Measurements from ENCODE around the gene ABCG4.

The ABCG4 gene

GRCh38 chr11:119118227-119118626 is 30.6 kb upstream of the ABCG4 start:
- TF ChIP-seq, protein P1, sequence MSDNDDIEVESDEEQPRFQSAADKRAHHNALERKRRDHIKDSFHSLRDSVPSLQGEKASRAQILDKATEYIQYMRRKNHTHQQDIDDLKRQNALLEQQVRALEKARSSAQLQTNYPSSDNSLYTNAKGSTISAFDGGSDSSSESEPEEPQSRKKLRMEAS (IDR thresholded peaks at IDR 0.05), result no peak
- TF ChIP-seq YY1 (IDR thresholded peaks at IDR 0.05; ENCODE audit: low read depth) (no peak), ZBTB7A (IDR thresholded peaks at IDR 0.05; ENCODE audit: low read depth) (no peak), USF1 (IDR thresholded peaks at IDR 0.05) (no peak), TCF12 (IDR thresholded peaks at IDR 0.05; ENCODE audit: low read depth) (no peak), CREB1 (IDR thresholded peaks at IDR 0.05; ENCODE audit: low read depth) (no peak), TAF1 (IDR thresholded peaks at IDR 0.05; ENCODE audit: low read depth) (no peak), CEBPB (IDR thresholded peaks at IDR 0.05) (no peak), RAD21 (IDR thresholded peaks at IDR 0.05; ENCODE audit: low read depth) (no peak), TEAD4 (IDR thresholded peaks at IDR 0.05) (no peak), FOXM1 (IDR thresholded peaks at IDR 0.05; ENCODE audit: borderline replicate concordance, low read depth) (no peak), EP300 (IDR thresholded peaks at IDR 0.05; ENCODE audit: borderline replicate concordance) (no peak), NFIC (IDR thresholded peaks at IDR 0.05) (no peak), EGR1 (IDR thresholded peaks at IDR 0.05) (no peak)
- TF ChIP-seq, protein P2, sequence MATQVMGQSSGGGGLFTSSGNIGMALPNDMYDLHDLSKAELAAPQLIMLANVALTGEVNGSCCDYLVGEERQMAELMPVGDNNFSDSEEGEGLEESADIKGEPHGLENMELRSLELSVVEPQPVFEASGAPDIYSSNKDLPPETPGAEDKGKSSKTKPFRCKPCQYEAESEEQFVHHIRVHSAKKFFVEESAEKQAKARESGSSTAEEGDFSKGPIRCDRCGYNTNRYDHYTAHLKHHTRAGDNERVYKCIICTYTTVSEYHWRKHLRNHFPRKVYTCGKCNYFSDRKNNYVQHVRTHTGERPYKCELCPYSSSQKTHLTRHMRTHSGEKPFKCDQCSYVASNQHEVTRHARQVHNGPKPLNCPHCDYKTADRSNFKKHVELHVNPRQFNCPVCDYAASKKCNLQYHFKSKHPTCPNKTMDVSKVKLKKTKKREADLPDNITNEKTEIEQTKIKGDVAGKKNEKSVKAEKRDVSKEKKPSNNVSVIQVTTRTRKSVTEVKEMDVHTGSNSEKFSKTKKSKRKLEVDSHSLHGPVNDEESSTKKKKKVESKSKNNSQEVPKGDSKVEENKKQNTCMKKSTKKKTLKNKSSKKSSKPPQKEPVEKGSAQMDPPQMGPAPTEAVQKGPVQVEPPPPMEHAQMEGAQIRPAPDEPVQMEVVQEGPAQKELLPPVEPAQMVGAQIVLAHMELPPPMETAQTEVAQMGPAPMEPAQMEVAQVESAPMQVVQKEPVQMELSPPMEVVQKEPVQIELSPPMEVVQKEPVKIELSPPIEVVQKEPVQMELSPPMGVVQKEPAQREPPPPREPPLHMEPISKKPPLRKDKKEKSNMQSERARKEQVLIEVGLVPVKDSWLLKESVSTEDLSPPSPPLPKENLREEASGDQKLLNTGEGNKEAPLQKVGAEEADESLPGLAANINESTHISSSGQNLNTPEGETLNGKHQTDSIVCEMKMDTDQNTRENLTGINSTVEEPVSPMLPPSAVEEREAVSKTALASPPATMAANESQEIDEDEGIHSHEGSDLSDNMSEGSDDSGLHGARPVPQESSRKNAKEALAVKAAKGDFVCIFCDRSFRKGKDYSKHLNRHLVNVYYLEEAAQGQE (IDR thresholded peaks at IDR 0.05; ENCODE audit: low read depth), result no peak

DNA sequence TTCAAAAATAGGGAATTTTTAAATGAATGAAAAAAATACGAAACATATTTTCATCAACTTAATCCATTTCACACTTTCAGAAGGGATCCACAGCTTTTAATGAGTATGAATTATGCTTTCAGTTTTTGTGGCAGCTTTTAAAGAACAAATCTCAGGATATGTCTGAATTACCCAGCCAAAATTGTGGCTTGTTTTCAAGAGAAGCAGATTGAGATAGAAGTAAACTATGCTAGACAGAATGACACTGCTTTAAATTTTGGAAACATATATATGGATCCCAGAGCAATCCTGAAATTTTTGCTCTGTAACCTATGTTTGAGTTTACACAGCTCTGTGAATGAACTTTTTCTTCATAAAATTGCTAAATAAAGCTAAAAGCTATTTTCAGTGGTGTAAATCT is 29.9 kb upstream of the ABCG4 start:
- TF ChIP-seq ZBTB7A (IDR thresholded peaks at IDR 0.05; ENCODE audit: low read depth), result no peak
- TF ChIP-seq TEAD4 (IDR thresholded peaks at IDR 0.05), result no peak
- no peak for TF ChIP-seq EGR1 (IDR thresholded peaks at IDR 0.05)
- no peak for TF ChIP-seq TAF1 (IDR thresholded peaks at IDR 0.05; ENCODE audit: low read depth)

DNA sequence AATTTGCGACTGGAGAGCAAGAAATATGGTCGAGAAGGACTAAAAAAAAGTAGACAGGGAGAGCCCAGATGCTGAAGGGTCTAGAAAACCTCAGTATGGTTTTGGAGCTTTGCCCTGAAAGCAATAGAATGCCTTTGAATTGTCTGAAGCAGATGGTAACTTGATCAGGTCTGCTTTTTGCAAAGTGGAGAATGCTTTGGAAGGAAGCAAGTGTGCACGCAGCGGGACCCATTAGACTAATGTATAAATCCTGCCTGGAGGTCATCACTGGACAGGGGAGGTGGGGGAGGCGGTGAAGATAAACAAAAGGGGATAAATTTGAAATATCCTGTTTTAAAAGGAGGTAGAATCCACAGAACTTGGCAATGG is 28.2 kb upstream of the ABCG4 start:
- TF ChIP-seq RAD21 (IDR thresholded peaks at IDR 0.05; ENCODE audit: low read depth), result no peak
- TF ChIP-seq, protein P1 (IDR thresholded peaks at IDR 0.05), result no peak

GRCh38 chr11:119121008-119121810 is 27.6 kb upstream of the ABCG4 start, which contains the start of gene HINFP:
HINFP (plus strand) TSS chr11:119121580; CDS start chr11:119126945, 5,365 bp downstream.
- TF ChIP-seq EP300 (IDR thresholded peaks at IDR 0.05; ENCODE audit: borderline replicate concordance) (no peak), CREB1 (IDR thresholded peaks at IDR 0.05; ENCODE audit: low read depth) (0 out of 2 replicates have a peak, but pooled peaks have one; percentile 20), TCF12 (IDR thresholded peaks at IDR 0.05; ENCODE audit: low read depth) (no peak; the same call in 1 of the 2 replicates), CEBPB (IDR thresholded peaks at IDR 0.05) (no peak), EGR1 (IDR thresholded peaks at IDR 0.05) (peak; percentile 86), TAF1 (IDR thresholded peaks at IDR 0.05; ENCODE audit: low read depth) (peak; percentile 62), USF1 (IDR thresholded peaks at IDR 0.05) (peak; percentile 97), TEAD4 (IDR thresholded peaks at IDR 0.05) (no peak)
- TF ChIP-seq, protein P2 (IDR thresholded peaks at IDR 0.05; ENCODE audit: low read depth), result no peak
- TF ChIP-seq, protein P1 (IDR thresholded peaks at IDR 0.05), result peak; percentile 97

DNA sequence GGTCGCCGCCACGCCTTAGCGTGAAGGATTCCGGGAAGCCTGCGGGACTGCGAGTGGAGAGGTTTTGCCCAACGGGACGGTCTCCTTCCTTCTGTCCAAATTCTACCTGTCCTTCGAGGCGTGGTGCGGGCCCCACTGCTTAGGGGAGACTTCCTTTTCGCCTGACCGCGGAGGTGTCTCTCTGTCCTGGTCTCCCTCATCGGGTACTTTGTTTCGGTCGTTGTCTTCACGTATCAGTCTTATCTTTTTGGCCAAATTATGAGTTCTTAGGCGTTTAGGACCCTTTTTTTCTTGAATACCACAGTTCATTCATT is 27.1 kb upstream of the ABCG4 start:
- TF ChIP-seq TEAD4 (IDR thresholded peaks at IDR 0.05) (no peak), TCF12 (IDR thresholded peaks at IDR 0.05; ENCODE audit: low read depth) (no peak), FOXM1 (IDR thresholded peaks at IDR 0.05; ENCODE audit: borderline replicate concordance, low read depth) (no peak), RAD21 (IDR thresholded peaks at IDR 0.05; ENCODE audit: low read depth) (no peak), YY1 (IDR thresholded peaks at IDR 0.05; ENCODE audit: low read depth) (no peak), EP300 (IDR thresholded peaks at IDR 0.05; ENCODE audit: borderline replicate concordance) (no peak), ZBTB7A (IDR thresholded peaks at IDR 0.05; ENCODE audit: low read depth) (no peak), CREB1 (IDR thresholded peaks at IDR 0.05; ENCODE audit: low read depth) (no peak), EGR1 (IDR thresholded peaks at IDR 0.05) (no peak), CEBPB (IDR thresholded peaks at IDR 0.05) (no peak), USF1 (IDR thresholded peaks at IDR 0.05) (no peak)
- TF ChIP-seq, protein P1 (IDR thresholded peaks at IDR 0.05), result no peak
